HG03432 (cell line): ENCODE results near the gene ITSN1.

Experiments
- ATAC-seq: cut with Tn5 transposase; IDR thresholded peaks from one replicate; pipeline ENCODE4 v1.9.1; 2021; ENCODE audit warnings: mild to moderate bottlenecking, moderate library complexity; ENCODE audit not compliant: unreplicated experiment

The ITSN1 gene

DNA sequence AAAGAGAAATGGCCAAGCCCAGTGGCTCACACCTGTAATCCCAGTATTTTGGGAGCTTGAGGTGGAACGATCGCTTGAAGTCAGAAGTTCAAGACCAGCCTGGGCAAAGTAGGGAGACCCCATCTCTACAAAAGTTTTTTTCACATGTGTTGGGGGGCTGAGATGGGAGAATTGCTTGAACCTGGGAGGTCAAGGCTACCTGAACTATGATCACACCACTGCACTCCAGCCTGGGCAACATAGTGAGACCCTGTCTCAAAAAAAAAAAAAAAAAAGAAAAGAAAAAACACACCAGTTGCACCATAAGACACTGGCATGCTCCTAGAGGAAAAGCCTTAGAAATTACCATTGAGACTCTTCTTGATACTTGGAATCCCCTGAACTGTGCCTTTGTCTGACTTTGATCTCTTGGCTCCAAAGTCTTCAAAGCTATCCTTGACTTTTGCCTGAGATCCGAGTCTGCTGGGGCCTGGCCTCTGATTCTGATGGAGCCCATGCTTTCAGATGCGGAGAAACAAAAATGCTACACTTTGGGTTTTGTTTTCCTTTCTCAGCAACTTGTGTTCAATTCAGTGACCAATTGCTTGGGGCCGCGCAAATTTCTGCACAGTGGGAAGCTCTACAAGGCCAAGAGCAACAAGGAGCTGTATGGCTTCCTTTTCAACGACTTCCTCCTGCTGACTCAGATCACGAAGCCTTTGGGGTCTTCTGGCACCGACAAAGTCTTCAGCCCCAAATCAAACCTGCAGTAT, 239.6 kb downstream of the ITSN1 start:
- ATAC-seq: no peak

DNA sequence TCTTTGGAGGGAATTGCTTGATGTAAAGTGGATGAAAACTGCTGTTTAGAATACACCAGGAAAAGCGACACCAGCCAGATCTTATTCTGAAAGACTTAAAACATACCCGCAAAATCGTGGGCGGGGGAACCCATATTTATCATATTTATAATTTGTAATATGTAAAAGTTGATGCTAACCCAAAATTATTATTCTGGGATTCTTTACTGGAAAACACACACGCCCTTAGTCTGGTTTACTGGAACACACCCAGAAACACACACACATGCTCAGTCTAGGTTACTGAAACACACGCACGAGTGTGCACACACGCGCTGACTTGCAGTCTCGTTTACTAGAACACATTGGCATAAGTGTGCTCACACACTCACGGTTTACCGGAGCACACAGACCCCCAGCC, 240.8 kb downstream of the ITSN1 start:
- no peak for ATAC-seq

DNA sequence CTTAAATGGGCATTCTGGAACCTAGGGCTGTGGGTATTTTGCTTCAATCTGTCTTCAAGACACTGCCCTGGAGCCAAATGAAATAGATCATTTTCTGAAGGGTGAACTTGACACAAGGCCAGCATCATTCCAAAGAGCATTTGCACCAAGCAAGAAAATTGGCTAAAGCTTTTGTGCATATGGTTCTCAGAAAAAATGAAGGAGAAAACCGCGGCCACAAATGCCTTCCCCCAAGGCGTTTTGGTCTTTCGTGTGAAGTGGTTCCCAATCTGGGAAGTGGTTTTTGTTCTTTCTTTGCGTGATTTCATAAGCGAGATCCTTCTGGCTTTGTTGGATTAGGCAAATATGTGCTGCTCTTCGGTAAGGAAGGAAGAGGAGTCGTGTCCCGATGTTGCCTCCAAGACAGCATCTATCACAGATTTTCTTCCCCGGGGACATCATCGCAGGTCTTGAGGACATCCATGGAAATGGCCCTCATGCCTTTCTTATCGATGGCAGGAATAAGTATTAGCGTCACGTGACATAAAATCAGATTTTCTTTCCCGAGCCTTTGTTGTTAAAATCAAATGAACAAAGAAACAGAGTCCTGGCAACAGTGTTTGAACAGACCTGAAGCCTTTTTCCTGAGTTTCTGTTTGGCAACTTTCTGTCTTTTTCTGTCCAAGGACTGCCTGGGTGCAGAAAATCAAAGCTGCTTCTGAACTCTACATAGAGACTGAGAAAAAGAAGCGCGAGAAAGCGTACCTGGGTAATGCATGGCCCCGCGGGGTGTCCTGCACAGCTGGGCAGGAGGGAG, 242.3 kb downstream of the ITSN1 start:
- no peak for ATAC-seq

DNA sequence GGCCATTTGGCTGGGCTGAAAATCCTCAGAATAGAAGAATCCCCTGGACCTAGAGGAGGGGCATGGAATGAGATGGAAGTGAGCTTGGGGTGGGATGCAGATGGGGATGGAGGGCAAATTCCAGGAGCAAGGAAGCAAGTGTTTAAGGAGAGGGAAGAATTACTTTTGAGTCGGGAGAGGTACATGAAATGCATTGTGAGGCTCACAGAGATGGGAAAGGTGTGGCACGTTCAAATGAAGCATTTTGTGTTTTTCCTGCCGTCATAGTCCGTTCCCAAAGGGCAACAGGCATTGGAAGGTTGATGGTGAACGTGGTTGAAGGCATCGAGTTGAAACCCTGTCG, 242.8 kb downstream of the ITSN1 start:
- no peak for ATAC-seq

DNA sequence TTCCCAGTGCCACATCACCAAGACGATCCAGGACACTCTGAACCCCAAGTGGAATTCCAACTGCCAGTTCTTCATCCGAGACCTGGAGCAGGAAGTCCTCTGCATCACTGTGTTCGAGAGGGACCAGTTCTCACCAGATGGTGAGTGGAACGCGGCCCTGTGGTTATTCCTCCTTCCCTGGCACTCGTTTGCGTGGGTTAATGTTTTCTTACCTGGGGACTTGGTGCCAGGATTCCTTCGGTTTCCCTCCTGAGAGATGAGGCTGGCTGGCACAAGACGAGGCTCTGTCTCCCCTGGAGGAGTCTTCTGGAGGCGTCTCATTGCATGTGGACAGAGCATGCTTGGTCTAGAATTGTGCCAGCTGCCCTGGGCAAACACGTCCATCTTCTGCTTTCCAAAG, 244.0 kb downstream of the ITSN1 start:
- no peak for ATAC-seq

DNA sequence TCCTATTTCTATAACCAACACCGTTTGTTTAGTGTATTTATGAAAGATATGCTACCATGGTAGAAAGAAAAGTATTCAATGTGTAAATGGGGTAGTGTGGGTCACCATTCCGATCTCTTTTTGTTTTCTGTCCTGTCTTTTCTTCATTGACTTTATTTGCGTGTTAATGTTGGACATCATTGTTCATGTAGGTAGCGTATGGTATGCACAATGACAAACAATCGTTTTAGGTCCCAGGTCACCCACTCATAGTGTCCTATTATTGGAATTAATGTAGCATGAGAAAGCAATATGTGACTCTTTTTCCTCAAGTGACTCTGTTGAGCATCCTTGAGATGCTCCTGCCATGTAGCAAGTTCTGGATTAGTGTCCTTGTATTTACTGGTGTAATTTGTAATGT, 247.9 kb downstream of the ITSN1 start:
- ATAC-seq: no peak

DNA sequence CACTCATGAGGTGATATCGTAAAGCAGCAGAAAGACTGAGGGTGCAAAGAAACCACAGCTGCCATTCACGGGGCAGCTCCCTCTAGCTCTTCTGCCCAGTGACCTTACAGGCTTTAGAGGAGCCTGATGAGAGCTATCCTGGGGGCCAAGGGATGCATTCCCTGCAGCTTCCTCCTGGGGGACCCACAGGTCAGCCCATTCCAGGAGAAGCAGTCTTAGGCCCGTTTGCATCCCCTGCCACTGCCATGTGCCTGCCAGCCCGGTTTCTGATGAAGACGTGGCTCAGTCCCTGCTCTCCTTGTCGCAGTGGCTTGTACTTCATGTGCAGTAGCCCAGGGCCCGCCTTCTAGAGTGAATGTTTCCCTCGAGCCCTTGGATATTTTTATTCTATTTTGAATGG, 250.6 kb downstream of the ITSN1 start:
- ATAC-seq: no peak

DNA sequence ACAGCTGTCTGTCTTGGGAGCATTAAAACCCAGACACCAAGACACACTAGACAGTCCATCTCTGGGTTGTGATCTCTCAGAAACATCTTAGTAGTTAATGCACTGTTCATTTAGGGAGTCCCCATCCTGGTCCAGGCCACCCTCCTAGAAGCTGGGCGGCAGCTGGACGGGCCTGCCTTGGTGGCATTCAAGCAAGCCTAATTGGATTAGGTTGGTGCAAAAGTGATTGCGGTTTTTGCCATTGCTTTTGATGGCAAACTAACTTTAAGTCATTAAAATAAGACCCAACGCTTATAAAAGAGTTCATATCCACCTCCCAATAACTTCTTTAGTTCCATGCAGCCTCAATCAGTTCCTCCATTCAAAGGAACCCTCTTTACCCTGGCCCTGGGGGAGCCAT, 251.6 kb downstream of the ITSN1 start:
- no peak for ATAC-seq

DNA sequence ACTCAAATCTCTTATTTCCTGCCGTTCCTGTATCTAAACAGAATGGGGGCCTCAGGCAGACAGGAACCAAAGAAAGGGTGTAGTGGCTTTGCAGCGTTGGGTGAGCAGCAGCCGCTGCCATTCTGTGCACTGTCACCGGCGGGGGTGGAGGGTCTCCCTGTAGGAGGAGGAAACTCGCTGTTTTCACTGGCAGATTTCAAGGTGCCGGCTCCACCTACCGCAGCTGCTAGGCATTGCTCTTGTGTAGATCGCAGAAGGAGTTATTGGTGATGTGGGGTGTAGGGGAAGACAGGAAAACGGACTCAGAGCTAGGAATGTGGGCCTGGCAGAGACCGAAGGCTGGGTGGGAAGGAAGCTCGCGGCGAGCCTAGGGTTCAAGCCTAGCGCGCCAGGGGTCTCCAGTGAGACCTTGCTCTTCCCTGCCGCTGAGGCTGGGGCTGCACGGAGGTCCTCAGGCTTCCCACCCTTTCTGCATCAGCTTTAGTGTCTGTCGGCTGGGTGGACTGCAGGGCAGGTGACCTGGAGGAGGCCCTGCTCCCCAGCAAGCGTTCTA, 252.5 kb downstream of the ITSN1 start:
- peak; percentile 54 for ATAC-seq

DNA sequence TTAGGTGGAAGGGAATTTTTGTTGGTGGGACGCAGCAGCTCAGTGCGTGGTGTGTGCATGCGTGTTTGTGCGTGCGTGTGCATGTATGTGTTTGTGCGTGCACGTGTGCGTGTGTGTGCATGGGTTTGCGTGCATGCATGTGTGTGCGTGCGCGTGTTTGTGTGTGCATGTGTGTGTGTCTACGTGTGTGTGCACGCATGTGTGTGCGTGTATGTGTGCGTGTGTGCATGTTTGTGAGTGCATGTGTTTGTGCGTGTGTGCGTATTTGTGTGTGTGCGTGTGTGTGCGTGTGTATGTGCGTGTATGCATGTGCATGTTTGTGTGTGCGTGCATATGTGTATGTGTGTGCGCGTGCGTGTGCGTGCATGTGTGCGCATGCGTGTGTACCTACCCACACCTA, 253.1 kb downstream of the ITSN1 start:
- no peak for ATAC-seq

DNA sequence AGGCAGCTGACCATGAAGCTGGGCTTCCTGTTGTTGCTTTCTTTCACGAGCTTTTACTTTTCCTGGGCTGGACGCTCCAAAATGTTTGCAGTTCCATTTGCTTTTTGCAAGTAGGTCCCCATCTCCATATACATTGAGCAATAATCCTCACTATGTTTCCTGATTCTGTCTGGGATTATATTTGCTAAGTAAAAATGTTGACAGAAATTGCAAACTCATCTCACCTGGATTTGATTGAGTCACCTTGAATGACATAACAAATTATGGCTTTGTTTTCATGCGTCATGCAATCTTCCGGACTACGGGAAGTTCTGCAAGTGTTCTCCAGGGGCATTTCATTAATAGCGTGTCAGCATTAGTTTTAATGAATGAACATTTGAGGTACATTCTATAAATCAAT, 254.4 kb downstream of the ITSN1 start:
- no peak for ATAC-seq

DNA sequence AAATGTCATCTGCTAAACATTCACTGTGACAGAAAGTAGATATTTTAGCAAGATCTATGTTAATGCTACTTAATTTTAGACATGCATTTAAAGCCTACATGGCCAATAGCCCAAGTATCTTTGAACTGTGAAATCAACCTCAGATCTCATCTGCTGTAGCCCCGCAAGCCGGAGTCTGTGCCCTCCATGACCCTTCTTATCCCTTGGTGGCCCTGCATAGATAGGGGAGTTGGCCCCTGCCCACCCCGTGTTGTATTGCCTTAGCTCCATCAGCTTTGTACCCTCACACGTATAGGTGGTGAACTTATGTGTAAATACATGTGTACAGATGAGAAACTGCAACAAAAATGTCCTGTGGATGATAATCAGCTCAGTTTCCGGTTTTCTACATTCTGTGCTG, 254.8 kb downstream of the ITSN1 start:
- ATAC-seq: no peak

DNA sequence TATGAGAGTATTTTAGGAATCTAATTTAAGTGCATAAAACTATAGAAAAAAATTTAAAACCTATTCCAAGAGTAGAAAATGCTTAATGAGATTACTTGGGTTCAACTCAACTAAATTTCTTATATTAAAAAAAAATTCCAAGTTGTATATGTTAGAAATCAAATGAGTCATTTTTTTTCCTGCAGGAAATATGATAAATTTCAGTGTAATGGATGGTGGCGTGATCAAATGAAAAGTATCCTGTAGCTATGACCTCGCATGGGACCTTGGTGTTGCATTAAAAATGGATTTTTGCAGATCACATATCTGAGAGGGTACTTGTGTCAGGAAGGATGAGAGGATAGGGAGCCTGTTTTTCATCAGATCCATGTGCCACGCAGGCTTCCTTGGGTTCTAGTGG, 255.4 kb downstream of the ITSN1 start:
- ATAC-seq: no peak

DNA sequence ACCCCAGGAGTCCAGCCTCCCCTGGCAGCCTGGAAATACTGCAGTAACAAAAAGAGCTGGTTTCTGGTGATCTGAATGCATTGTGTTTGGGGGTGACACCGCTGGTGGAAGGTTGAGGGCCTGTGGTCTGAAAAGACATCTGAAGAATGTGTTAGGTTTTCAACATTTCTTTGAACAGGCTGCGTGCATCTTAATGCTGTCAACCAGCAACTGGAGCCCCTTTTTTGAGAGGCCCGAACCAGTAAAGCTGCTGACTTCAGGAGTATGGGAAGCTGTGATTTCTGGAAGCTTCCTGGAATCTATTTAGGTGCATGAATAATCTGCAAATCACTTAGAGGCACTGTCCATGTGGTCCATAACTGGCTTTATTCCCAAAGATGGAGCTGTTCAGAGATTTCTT, 256.3 kb downstream of the ITSN1 start:
- ATAC-seq: no peak

DNA sequence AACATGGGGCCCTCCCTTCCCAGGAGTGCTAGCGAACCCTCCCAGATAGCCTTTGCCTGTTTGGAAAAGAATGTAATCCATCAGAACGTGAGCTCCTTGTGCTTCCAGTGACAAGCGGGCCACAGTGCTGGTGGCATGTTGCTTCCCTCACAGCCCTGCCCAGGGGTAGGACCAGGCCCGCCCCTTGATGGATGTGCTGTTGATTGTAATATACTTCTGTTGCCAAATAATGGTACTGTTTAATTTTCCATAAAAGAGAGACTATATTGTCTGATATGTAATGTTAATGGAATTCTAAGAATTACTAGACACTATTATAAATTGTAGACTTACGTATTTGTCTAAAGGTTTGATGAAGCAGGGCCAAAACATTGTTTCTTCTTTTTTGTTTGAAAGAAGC, 256.9 kb downstream of the ITSN1 start:
- ATAC-seq: no peak

DNA sequence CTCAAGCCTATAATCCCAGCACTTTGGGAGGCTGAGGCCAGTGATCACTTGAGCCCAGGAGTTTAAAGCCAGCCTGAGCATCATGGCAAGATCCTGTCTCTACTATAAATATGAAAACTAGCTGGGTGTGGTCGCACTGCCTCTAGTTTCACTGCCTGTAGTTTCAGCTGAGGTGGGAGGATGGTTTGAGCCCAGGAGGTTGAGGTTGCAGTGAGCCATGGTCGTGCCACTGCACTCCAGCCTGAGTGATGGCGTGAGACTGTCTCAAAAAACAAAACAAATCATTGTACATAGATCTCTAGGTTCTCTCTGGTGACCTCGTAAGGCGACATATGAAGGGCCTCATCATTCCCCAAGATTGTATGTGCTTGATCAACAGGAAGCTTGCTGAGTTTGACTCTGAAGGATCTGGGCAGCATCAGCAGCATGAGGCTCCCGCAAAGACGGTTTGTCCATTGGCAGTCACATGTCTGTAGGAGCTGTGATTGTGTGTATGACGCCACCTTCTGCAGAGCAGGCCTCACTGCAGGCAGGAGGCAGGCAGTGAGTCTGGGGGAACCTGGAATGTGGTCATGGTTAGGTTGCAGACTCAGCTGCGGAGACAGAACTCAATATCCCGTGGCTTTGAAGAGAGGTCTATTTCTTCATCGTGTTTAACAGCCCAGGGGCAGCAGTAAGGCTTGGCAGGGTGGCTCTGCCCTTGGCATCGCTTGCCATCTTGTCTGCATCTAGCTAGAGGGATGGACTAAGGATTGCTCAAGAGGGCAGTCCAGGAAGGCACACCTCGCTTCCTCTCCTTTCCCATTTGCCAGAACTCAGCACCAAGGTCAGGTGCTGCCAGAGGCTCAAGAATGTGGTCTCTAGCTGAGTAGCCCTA, 259.3 kb downstream of the ITSN1 start:
- no peak for ATAC-seq

DNA sequence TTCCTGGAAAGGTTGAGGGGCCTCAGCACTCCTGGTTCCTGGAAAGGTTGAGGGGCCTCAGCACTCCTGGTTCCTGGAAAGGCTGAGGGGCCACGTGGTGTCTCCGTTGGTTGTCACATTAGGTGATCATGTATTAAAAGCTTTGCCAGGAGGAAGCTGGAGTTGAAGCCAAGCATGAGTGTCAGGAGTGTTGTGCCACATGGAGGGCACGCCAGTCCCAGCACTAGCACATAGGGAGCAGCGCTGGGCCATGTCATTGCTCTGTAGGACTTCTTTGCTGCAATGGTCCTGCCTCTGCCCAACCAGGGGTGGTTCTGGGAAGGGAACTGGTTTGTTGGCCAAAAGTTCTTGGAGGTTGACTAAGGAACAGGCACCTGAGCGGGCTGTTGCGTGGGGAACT, 260.0 kb downstream of the ITSN1 start:
- ATAC-seq: no peak

DNA sequence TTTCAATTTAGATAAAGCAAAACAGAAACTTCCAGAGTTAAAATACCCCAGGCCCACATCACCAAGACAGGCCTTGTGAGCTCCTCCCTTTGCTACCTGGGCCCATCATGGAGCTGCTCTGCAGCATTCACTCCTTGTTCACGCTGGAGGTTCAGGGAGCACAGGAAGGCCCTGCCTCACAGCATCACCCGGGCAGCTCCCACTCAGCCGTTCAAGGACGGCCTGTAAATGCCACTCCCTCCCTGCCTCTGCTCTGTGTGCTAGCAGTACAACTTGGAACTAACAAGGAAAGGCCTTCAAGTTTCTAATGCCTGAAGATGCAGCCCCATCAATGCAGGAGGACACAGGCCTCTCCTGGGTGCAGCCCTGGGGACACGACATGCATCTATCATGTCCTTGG, 261.7 kb downstream of the ITSN1 start:
- no peak for ATAC-seq

DNA sequence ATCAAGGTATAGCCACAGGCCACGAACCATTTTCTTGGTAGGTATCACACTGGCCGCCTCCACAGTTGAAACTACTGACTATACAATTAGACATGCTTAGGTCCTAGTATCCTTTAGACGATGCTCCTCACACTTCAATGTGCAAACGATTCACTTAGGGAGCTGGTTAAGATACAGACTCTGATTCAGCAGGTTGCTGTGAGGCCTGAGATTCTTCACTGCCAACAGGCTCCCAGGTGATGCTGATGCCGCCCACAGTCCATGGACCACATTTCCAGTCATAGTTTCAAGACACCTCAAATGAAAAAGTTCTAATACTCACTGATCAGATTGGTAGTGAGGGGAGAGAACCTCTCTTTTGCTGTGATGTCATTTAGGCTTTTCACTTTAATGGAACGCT, 266.5 kb downstream of the ITSN1 start:
- ATAC-seq: no peak

DNA sequence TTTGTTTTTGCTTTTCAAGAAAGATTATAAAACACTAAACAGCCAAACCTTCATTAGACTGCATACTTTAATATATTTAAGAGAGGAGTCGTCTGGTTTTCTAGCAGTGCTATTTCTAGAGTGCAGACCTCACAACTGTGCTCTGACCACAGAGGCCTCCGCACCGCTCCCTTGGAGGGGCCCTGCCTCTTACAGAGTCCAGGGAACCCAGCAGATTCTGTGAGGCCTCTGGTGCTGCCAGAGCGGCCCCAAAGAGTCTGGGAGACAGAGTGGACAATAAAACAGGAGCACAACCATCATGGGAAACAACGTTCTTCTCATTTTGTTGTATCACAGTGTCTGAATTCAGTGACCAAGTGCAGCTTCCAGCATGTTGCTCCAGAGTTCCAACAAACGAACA, 267.5 kb downstream of the ITSN1 start:
- ATAC-seq: no peak

DNA sequence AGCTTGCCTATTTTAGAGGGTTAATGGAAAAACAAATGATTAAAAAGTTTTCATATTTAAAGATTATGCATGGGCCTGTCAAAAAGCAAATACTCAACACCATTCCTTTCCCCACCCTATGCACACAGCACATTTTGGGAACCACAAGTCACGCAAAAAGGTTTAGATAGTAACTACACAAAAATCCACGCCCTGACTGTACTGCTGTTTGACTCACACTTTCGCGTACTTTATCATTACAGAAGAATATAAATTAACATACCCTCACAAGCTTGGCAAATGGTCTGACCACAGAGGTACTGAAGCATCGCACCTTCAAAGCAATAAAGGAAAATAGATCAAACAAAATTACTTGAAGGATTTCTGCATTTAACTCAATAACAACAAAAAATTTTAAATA, 271.9 kb downstream of the ITSN1 start:
- no peak for ATAC-seq
